Heart left ventricle (tissue), 16 donors: ENCODE results near the gene GRAMD1B. TPM values are rescaled to one million over a fixed set of nuclear protein-coding genes. Genes with fewer than 3 reads are reported as not detected.
A peak's percentile ranks its signal among the peaks of the same experiment; 100 is the strongest.
"Not testable (repeated sequence)": the region's sequence is repeated elsewhere in the genome, so short reads cannot be mapped to it uniquely, and the experiment has no call there.

Source experiments
- ATAC-seq, 4 donors: fragments of 200-7000 bp; cut with Tn5 transposase; one replicate each; pipeline ENCODE4 v1.9.1; 2020 to 2022; ENCODE audit warnings: moderate library complexity in 4 of 4, mild to moderate bottlenecking in 3 of 4, moderate number of reproducible peaks in 1 of 4
- DNase-seq, 5 donors: peaks; one replicate each; pipeline ENCODE4 v3.0.0-alpha.2; 2020
- H3K27ac ChIP-seq, 12 donors: fragments of 200-600 bp; sonication (generic) in 4 of 12; one replicate each; pipeline versions ENCODE4 v1.5.0 to v1.8.0; 2016 to 2022; ENCODE audit warnings: mild to moderate bottlenecking in 2 of 12
- H3K27me3 ChIP-seq, 9 donors: fragments of 200-600 bp; sonication (generic) in 2 of 9; one replicate each; pipeline versions ENCODE4 v1.5.1 to v1.8.0; 2016 to 2022; ENCODE audit warnings: mild to moderate bottlenecking in 3 of 9
- H3K36me3 ChIP-seq, 9 donors: fragments of 200-600 bp; sonication (generic) in 2 of 9; one replicate each; pipeline versions ENCODE4 v1.5.0 to v1.8.0; 2018 to 2022; ENCODE audit warnings: mild to moderate bottlenecking in 2 of 9
- H3K4me1 ChIP-seq, 12 donors: fragments of 200-600 bp; sonication (generic) in 4 of 12; one replicate each; pipeline versions ENCODE4 v1.5.0 to v1.8.0; 2016 to 2022; ENCODE audit warnings: mild to moderate bottlenecking in 3 of 12
- H3K4me3 ChIP-seq, 12 donors: fragments of 200-600 bp; sonication (generic) in 4 of 12; one replicate each; pipeline versions ENCODE4 v1.5.0 to v1.8.0; 2017 to 2022; ENCODE audit warnings: mild to moderate bottlenecking in 9 of 12, moderate library complexity in 4 of 12
- H3K9me3 ChIP-seq, 12 donors: fragments of 200-600 bp; sonication (generic) in 4 of 12; one replicate each; pipeline versions ENCODE4 v1.5.0 to v1.8.0; 2016 to 2022; ENCODE audit warnings: mild to moderate bottlenecking in 1 of 12
- POLR2A ChIP-seq, 2 donors: fragments of 450-650 bp; IDR thresholded peaks; one replicate each; pipeline ENCODE4 v1.6.1; 2017; ENCODE audit warnings: antibody characterized with exemption in 2 of 2, mild to moderate bottlenecking in 2 of 2, moderate library complexity in 2 of 2
- WGBS, 4 donors: extraction: QIAGEN DNeasy Blood & Tissue Kit in 2 of 4; methylation state at CpG; one replicate each; pipeline versions ENCODE4 v1.1.5 to v1.1.7; 2013 to 2018; 5-methylcytosine and 5-hydroxymethylcytosine counted together
- intact Hi-C, 10 donors: fragments of 100-400 bp; cut with DNase I; formaldehyde crosslinking; loops; one replicate each; pipeline versions ENCODE4 v1.11.1 to v1.14.2; 2022
- polyA plus RNA-seq, 2 donors: library from polyadenylated mRNA; stranded (reverse); fragments of 200-250 nt; gene quantifications; one replicate each; pipeline ENCODE4 v1.2.3, GENCODE V29; 2013
- total RNA-seq, 9 donors: library from RNA; depleted of rRNA in 2 of 9; stranded (reverse); fragments of >200 nt in 2 of 9; fragmentation: NEBNext Ultra II Directional in 3 of 9; extraction: Animal tissue kit (Norgen Biotek cat#: 25700) in 3 of 9; gene quantifications; one replicate each; pipeline versions ENCODE4 v1.1.0 to v1.2.4, GENCODE V29; 2016 to 2023
- TF ChIP-seq, protein P1 (sequence below), 12 donors: fragments of 200-600 bp; sonication (generic) in 4 of 12; IDR thresholded peaks; one replicate each; pipeline versions ENCODE4 v1.5.0 to v1.8.0; 2018 to 2022; ENCODE audit warnings: antibody characterized with exemption in 12 of 12, mild to moderate bottlenecking in 5 of 12
- donor health status: ischemic (EF 13 %, LVEDD 7.1; RV severe dilation, severe dysfunction).
- donor health status: healthy with polysubstance abuse.
- donor health status: DM: no; HTN: yes; CAD: no.
- donor health status: DM: no; HTN: no; CAD: no.
- donor health status: ischemic (EF 25% LVEDD 6.9; RV normal size, moderate dysfunction).
- donor health status: ischemic (EF 25% LVEDD 5.7; RV mildly dilated, moderate dysfunction).
- donor health status: healthy.
- donor health status: DM: yes; HTN: yes; CAD: no.
- donor health status: ischemic (EF 35%, LVEDD 5.7; RV mildly dilated, moderate dysfunction).
- donor health status: nonischemic (EF 11% LVEDD 7.7; RV severe dilation, severe dysfunction).
- donor health status: DM: yes; HTN: yes; CAD: no.
- donor health status: PGD.
- donor health status: ischemic (EF 29% LVEDD 5.4; RV normal size, mild dysfunction).
- donor health status: nonischemic (EF 23%, LVEDD 6.1; RV moderate dilation, normal function).

The GRAMD1B gene
- total and polyA plus RNA-seq, 11 donors, result 8.6 to 42.5 (median 23.0) TPM

DNA sequence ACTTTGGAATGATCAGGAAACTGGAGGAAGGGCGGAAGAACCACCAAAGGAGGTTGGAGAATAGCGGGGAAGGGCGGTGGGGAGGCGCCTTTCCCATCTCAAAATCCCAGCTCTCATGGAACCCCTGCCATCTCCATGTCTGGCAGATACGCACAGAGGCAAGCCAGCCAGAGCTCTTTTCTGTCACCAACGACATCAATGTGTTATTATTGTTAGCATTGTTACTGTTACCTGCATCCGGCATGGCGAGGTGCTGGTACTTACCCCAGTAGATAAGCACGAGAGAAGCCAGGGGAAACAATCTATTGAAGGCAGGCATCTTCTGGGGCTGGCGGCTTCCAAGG lies 223.4 kb downstream of the GRAMD1B start:
- 4 to 13% (median 9%) methylated on average over 10 of the region's 10 CpGs for WGBS, 4 donors
- Histone ChIP-seq H3K4me1 (peaks cover 0 to 27% (median 13%) of the 10 kb centered on the region in 12 donors), H3K27me3 (peaks cover 0 to 45% (median 0%) of the 10 kb centered on the region in 9 donors), H3K9me3 (no peaks in the 10 kb centered on the region), H3K36me3 (no peaks in the 10 kb centered on the region), H3K4me3 (peak overlapping the region in 11 of 12 donors; percentile 47 to 77 (median 66)), H3K27ac (peak overlapping the region in 1 of 12 donors; percentile 75)
- ATAC-seq (no peak), DNase-seq (no peak)
- TF ChIP-seq, protein P1, sequence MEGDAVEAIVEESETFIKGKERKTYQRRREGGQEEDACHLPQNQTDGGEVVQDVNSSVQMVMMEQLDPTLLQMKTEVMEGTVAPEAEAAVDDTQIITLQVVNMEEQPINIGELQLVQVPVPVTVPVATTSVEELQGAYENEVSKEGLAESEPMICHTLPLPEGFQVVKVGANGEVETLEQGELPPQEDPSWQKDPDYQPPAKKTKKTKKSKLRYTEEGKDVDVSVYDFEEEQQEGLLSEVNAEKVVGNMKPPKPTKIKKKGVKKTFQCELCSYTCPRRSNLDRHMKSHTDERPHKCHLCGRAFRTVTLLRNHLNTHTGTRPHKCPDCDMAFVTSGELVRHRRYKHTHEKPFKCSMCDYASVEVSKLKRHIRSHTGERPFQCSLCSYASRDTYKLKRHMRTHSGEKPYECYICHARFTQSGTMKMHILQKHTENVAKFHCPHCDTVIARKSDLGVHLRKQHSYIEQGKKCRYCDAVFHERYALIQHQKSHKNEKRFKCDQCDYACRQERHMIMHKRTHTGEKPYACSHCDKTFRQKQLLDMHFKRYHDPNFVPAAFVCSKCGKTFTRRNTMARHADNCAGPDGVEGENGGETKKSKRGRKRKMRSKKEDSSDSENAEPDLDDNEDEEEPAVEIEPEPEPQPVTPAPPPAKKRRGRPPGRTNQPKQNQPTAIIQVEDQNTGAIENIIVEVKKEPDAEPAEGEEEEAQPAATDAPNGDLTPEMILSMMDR (IDR thresholded peaks at IDR 0.05), result no peak
- no peak for TF ChIP-seq POLR2A (IDR thresholded peaks at IDR 0.05)
- intact Hi-C loops, result no loop called here

DNA sequence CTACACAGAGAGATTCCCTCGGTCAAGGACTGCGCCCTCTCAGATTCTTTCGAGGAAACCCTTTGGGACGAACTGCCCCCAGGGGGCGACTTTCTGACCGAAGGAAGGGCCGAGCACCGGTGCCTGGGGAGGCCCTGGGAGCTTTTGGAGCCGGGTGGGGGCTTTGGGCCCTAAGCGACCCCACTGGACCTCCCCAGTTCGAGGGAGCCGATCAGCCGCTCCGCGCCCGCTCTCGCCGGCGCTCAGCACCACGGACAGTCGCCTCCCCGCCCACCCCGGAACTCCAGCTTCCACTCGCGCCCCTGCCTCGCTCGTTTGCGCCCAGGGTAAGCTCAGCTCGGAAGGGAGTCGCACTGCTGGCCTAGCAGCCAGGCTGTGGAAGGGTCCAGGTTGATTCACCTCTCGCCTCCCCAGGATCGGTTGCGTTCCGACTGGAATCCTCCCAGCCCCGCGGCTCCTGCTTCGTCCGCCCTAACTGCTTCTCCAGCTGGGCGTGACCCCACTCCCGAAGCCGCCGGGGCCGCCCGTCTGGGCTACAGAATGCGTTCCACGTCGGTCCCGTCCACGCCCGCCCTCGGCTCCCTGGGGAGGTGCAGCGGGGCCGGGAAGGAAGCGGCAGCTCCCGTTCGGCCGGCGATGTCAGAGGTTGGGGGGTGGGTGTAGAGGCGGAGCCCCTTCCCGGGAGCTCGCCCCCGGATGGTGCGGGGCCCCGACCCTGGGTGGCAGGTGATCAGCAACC lies 223.9 kb downstream of the GRAMD1B start:
- H3K4me1 ChIP-seq, result peaks cover 0 to 27% (median 13%) of the 10 kb centered on the region in 12 donors
- intact Hi-C loops, result no loop called here
- 0 to 1% (median 1%) methylated on average over 27 to 64 of the region's 64 CpGs for WGBS, 4 donors
- ATAC-seq (peak; percentile 14 to 85 (median 72)), DNase-seq (peak; percentile 59 to 77 (median 65))
- no peaks in the 10 kb centered on the region for H3K9me3 ChIP-seq
- H3K36me3 ChIP-seq, result no peaks in the 10 kb centered on the region
- H3K27ac ChIP-seq, result peak overlapping the region in 10 of 12 donors; percentile 48 to 80 (median 70)
- TF ChIP-seq POLR2A (IDR thresholded peaks at IDR 0.05), result no peak
- TF ChIP-seq, protein P1 (IDR thresholded peaks at IDR 0.05), result peak in 3 of 12 donors; percentile 9 to 34 (median 18)
- peak overlapping the region; percentile 47 to 77 (median 66) for H3K4me3 ChIP-seq
- peaks cover 0 to 45% (median 0%) of the 10 kb centered on the region in 9 donors for H3K27me3 ChIP-seq

DNA sequence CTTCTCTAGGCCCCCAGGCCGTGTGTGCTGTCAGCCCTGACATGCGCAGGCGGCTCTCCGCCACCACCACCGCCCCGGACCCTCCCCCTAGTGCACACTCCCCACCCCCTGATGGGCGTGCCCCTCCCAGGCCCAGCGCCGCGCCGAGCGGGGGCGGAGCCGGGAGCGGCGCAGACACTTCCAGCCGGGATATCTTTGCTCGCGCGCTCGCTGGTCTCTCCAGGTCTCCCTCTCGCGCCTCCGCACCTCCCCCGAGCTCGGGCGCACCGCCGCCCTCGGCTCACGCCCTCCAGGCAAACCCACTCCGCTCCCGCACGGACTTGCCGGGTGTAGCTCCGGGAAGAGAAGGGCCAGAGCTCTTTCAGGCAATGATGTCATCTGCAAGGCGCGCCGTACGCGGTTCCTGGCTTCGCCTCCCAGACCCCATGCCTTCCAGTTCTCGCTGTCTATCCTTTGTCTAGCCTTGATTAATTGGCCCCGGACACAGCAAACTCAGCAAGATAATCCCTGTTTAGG lies 224.6 kb downstream of the GRAMD1B start, which contains the start of gene SCN3B:
Gene SCN3B, minus strand, starts transcription at position 59 of the 516 bp plus-strand sequence. CDS start 823 bp downstream, outside the sequence.
- peak within 1 kb of the TSS in 10 of 12 donors; percentile 48 to 80 (median 70) for H3K27ac ChIP-seq
- H3K27me3 ChIP-seq, result peaks cover 0 to 45% (median 0%) of the 10 kb centered on the region in 9 donors
- H3K4me1 ChIP-seq, result peaks cover 0 to 27% (median 13%) of the 10 kb centered on the region in 12 donors
- peak; percentile 70 to 81 (median 73) for DNase-seq
- no peaks in the 10 kb centered on the region for H3K9me3 ChIP-seq
- TF ChIP-seq, protein P1 (IDR thresholded peaks at IDR 0.05), result no peak
- no peak for TF ChIP-seq POLR2A (IDR thresholded peaks at IDR 0.05)
- intact Hi-C loops, result no loop called here
- H3K4me3 ChIP-seq, result peak within 1 kb of the TSS; percentile 47 to 77 (median 66)
- WGBS, 4 donors, result 1% methylated on average over 33 to 44 of the region's 44 CpGs
- H3K36me3 ChIP-seq, result no peaks in the 10 kb centered on the region
- ATAC-seq, result peak; percentile 88 to 98 (median 97)

DNA sequence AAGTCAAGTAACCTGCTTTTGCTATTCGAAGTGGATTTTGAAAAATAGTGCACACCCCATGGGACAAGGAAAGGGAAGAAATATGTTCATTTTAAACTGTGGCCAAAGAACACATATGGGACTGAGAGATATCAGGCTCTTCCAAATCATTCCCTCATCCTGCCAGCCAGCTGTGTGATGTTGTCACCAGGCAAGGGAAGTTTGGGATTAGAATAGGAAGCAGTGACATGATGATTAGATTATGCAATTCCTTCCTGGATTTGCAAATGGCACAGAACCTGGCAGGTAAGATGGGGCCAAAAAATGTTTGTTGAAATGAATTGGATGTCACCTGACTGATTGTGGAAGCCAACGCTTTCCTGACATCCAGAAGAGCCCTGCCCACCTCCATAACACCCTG lies 229.2 kb downstream of the GRAMD1B start:
- H3K36me3 ChIP-seq, result no peaks in the 10 kb centered on the region
- H3K9me3 ChIP-seq, result no peaks in the 10 kb centered on the region
- no peak overlapping the region for H3K27ac ChIP-seq
- peaks cover 0 to 12% (median 6%) of the 10 kb centered on the region in 12 donors for H3K4me1 ChIP-seq
- DNase-seq (no peak), ATAC-seq (no peak)
- peaks cover 0 to 8% (median 0%) of the 10 kb centered on the region in 9 donors for H3K27me3 ChIP-seq
- no peak overlapping the region for H3K4me3 ChIP-seq
- 55 to 63% (median 59%) methylated on average over 2 of the region's 2 CpGs for WGBS, 4 donors
- intact Hi-C loops, result no loop called here
- no peak for TF ChIP-seq POLR2A (IDR thresholded peaks at IDR 0.05)
- TF ChIP-seq, protein P1 (IDR thresholded peaks at IDR 0.05), result no peak

DNA sequence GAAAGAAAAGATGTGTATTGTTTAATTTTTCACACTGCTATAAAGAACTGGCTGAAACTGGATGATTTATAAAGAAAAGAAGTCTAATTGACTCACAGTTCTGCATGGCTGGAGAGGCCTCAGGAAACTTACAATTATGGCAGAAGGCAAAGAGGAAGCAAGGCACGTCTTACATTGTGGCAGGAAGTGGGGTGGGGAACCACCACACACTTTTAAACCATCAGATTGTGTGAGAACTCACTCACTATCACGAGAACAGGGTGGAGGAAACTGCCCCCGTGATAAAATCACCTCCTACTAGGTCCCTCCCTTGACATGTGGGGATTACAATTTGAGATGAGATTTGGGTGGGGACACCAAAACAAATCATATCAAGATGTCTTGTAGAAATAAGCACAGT lies 229.9 kb downstream of the GRAMD1B start:
- H3K27ac ChIP-seq, ATAC-seq, intact Hi-C loops, H3K4me1 ChIP-seq, H3K27me3 ChIP-seq, DNase-seq, H3K36me3 ChIP-seq, H3K9me3 ChIP-seq, H3K4me3 ChIP-seq: not testable (repeated sequence)
- WGBS, 4 donors, result 24 to 34% (median 31%) methylated on average over 3 of the region's 3 CpGs
